GM11168 (cell line): ENCODE data around the gene MTHFSD.

Source experiments
- in situ Hi-C: fragments of 300-500 bp; cut with MboI; formaldehyde crosslinking; loops from one replicate; pipeline ENCODE4 v1.12.0; 2022; ENCODE audit warnings: low sequenced_read_pairs; ENCODE audit not compliant: unreplicated experiment

MTHFSD gene

DNA sequence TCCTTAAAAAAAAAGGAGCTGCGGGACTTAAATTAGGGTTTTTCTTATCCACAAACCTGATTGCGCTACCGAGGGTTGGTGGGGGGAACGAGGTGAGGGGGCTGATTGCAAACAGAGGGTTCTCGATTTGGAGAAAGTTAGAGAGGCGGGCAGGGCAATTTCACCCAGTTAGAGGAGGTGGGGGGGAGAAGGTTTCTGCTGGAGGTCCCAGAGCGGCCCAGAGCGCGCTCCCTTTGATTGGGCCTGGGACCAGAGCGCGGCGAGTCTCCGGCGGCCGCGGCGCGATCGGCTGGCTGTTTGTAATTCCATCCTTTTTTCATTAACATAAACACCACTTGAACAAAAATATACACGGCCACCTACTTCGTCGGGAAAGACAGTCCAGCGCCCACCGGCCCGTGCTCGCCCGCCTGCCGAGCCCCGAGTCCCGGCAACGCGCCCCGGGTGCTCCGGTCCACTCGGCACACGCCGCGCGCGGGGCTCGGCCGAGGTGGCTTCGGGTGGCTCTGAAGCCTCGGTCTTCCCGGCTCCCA lies 58.0 kb downstream of the MTHFSD start:
- in situ Hi-C loops: no loop called here

DNA sequence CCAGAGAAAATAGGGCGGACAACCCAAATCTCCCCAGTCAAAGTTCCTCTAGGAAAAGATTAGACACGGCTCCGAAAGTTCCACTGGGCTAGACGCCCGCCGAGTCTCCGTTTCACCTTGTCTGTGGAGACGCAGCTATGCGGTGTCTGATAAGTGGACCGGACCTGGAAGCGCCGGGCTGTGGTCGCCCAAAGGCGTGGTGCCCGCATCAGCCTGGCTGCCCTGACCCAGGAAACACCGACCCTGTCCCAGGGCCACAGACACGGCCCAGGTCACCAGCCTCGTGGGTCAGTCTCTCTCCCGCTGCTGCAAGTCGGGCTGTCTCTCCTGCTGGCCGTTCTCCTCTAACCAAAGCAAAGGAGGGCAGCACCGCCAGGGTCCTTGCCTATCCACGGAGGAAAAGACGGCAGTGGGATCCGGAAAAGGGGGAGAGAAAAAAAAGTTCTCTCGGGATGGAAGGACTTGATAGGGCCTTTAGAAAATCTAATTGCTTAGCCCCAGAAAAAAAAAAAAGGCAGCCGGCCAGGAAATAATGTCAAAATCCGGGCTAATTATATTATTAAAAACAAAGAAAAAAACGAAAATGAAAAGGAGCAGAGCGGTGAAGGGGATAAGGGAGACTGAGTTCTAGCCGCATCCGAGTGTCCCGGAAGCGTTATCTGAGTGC lies 58.6 kb downstream of the MTHFSD start:
- in situ Hi-C loops: no loop called here

DNA sequence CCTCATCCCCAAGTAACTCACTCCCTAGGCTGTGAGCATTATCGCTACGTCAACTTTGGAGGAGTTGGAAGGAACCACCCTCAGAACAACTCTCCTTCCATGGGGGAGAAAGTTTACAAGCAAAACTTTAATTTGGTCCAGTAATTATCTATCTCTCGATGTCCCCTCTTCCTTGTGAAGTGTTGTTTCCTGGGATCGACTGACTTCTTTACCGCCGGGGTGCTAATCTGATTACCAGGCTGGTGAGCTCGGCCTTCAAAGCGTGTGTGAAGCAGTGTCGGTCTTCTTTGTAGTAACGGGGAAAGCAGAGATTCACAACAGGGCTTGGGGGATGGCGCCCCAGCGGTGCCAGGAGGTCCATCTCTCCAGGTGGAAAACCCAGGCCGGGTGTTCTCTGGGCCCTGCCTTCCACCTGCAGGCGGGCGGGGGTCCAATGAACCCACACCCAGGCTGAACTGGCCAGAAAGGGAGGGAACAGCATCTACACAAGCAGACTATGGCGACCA lies 59.2 kb downstream of the MTHFSD start:
- in situ Hi-C loops: no loop called here

DNA sequence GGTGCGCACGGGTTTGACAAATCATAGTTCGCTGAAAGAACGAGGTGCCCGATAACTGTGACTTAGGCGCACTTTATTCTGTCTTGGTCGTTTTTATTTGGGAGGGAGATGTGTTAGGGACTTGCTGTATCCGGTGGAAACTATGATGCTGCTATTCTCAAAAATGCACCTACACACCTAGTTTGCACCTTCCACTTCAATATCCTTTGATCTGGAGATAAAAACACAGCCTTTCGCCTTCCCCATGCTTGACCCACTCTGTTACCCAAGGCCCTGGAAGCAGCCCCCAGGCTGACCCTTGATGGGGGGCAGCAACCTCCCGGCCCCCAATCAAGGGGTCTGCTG lies 59.7 kb downstream of the MTHFSD start:
- in situ Hi-C loops: no loop called here

DNA sequence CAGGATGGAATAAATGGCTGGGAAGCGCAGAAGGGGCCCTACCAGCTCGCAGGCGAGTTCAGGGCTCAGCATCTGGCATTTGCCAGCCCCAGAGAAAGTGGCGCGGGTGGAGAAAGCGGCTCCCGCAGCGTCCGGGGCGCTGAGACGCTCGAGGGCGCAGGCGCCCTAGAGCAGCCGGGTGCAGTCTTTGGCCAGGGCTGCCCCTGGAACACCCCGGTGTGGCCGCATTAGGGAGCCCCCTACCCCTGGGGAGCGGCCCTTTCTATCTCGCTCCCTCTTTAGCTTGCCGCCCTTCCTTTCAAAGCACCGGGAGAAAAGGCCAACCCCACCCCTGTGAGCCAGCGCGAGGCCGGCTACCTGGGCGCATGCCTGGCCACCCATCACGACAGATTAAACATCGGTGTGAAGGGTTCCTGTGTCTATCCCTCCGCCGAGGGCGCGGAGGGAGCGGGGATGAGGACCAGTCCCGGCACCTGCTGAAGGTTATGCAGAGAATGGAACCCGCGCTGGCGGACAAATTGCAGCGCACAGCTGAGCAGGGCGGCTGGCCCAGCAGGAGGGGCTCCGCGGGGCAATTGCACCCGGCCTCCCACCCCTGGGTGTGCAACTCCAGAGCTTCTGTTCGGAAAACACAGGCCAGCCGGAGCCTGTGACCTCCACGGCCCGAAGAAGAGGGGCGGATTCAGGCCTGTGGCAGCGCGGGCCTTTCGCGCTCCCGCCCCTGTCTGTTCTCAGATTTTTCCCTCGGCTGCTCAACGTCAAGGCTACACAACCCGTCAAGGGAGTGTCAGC lies 60.3 kb downstream of the MTHFSD start:
- in situ Hi-C loops: no loop called here

DNA sequence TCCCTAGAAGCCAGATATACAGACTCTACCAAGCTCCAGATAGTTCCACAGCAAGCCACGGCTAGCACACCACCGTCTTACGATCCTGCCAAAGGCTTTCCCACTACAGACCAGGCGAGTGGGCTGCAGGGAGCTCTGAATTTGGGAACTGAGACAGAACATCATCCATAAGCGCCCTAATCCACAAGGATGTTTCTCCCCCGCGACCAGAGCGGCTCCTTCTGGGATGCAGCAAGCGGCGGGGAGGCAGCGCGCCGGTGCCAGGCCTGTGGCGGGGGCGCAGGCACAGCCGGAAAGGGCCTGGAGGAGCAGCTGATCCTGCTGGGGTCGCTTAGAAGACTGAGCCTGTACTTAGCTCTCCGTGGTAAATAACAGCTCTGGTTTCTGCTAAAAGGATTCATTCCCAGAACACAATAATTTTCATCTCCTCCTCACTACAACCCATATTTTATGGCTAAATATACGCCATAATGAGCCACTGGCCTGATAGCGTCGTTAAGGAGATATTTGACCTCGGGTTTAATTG lies 60.9 kb downstream of the MTHFSD start:
- in situ Hi-C loops: no loop called here

DNA sequence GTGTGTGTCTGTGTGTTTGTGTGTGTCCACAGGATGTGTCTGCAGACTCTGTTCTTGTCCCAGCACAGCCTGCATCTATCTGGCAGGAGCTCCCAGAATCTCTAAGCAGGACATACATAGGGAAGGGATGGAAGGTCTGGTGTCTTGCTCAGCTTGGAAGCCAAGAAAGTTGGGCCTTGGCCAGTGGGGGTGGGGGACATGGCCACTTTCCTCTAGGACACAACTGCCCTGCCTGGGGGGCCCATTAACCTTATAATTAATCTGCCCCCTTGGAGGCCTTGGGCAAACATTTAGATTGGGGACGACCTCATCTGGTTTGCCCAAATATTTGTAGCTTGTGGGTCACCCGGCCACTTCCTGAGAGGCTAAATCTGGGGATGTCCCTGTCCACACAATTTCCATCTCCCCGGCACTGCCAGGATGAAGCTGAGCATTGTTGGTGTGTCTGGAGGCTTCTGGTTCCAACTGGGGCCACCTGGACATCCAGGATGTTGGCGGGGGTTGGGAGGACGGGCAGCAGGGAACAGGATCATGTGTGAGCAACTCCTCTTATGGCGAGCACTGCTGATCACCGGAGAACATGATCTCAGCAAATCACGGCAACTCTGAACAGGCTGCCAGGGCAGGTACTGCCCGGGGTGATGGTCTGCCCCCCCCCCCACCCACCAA lies 61.9 kb downstream of the MTHFSD start:
- in situ Hi-C loops: no loop called here

DNA sequence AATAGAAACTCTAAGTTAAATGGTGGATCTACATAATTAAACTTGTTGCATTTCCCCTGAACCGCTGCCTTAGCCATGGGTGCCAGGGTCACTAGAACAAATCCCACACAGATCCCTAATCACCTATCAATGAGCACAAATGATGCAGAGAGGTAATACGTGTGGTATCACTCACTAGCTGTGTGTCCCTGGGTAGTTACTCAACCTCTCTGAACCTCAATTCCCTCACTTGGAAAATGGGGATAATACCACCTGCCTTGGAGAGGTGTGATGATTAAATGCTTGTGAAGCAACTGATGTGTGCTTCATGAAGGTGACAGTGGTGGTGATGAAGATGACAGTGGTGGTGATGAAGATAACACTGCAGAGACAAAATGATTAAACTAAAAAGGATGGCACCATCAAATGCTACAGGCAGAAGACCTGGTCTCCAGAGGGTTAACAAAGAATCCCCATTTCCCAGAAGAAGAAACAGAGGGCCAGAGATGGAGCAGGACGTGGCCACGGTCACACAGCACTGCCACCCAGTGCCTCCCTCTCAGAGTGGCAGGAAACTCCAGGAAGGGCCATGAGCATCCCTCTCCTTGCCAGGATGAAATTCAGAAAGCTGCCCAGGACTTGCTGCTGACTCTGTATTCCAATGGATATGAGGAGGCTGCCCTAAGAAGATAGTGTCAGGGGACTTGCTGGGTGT lies 62.6 kb downstream of the MTHFSD start:
- in situ Hi-C loops: no loop called here

DNA sequence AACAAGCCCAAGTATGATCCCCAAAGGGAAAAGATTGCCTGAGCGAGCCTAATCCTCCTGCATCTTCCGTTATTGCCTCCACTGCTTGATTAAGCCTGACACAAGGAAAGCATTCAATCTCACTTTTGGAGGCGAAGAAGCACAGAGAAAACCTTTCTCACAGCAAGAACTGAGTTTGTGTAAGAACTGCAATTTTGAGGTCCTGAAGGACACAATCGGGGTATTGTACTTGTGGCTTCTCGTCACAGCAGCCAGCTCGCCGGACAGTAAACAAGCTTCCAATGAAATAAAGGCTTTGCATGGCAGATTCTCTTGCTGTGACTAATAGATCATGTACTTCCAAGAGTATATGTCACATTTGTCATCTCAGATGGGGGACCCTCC lies 63.4 kb downstream of the MTHFSD start:
- in situ Hi-C loops: no loop called here

DNA sequence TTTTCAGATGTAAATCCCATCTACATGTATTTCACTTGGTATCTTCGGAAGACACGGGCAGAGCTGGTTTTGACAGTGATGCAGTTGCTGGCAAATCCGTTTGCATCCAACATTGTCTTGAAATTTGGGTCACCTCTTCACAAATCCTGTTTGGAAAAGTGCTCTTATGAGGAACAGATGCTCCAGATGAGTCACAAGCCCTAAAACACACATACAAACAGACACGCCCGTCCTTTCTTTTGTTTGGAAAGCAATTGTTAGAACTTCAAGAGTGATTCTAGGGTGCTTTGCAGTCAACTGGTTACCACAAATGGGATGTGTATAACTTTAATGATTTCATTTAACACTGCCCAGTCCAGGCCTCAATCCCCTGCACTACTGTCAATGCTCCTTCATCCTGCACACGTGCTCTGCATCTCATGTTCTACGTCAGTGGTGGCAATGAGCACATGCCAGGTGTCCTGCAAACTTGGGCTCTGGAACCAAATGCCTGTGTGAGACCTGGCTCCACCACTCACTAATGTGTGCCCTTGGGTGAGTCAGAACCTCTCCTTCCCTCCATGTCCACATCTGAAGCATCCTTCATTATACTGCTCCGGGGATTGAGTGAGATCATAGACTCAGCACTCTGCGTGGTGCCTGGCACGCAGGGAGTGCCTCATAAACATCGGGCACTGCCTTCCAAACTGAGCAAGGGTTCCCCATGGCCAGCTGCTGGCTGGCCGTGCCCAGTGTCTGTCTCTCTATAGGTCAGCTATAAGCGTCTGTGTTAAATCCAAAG lies 64.0 kb downstream of the MTHFSD start:
- in situ Hi-C loops: no loop called here

DNA sequence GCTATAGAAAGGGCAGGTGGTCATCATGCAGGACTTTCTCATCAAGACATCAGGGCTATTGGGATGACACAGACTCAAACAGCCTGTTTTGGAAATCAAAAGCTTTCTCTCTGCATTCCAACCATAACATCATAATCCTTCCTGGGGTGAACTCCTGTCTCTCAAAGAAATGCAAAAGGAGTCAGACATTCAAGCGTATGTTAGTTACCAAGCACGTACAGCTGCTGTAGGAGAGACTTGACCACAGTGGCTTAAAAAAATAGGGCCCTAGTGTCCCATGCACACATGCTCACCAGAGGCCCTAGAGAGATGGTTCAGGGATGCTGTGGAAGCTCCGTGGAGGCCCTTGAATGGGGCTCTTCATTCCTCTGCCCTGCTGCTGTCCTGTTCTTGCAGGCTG lies 69.3 kb downstream of the MTHFSD start:
- in situ Hi-C loops: no loop called here

DNA sequence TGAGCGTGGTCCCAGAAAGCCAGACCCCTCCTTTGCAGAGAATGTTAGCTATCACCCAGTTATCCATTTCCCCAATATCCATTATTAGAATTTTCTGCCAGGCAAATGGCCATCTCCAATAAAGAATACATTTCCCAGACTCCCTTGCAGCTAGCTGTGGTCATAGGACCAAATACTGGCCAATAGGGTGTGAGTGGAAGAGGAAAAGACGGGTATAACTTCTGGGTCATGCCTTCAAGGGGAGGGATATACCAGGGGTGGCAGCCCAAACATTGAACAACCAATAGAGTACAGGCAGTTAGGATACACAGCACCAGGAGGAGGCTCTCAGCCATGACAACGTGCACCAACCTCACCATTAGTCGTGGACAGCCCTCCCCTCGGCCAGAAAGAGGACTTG lies 70.8 kb downstream of the MTHFSD start:
- in situ Hi-C loops: no loop called here

DNA sequence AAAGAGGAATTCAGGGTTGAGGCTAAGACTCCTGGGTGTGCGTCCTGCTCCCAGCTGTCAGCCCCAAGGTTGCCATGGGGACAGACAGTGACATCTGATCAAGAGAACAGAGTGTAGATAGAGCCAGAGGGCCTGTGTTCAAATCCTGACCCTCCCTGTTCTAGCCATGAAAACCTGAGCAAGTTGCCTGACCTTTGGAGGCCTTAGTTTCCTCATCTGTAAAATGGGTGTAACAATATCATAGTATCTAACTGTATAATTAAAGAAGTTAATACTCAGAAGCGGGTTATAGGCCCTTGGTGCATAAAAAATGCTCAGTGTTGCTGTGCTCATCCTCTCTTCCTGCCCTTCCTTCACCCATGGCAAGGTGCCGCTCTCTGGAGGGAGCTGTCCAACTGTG lies 73.4 kb downstream of the MTHFSD start:
- in situ Hi-C loops: no loop called here

DNA sequence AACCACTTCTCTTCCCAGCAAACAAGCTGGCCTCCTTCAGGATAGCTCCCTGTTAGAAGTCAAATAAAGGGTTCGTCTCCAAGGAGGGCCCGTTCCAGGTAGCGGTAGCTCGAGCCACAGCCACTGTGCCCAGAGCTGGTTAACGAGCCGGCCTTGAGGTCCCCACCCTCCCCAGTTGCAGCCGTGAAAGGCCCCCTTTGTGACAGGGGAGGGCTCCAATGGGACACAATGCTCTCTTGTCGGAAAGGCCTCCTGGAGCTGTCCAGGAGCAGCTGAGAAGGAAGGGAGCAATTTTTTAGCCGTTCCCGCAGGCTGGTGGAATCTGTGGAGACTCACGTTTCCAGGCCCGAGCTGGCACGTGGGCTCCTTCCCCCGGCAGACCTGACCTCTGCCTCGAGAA lies 74.6 kb downstream of the MTHFSD start:
- in situ Hi-C loops: no loop called here
